VCaP (cell line): ENCODE data around the gene PMF1.

Experiments used
- H3K27ac ChIP-seq: fragments of 450-650 bp; 2 replicates; pipeline ENCODE4 v1.5.1; 2017
- CTCF ChIP-seq: fragments of 450-650 bp; conservative IDR thresholded peaks from 2 replicates; pipeline ENCODE4 v1.5.1; 2017; ENCODE audit warnings: mild to moderate bottlenecking, moderate library complexity

The PMF1 gene

GRCh38 chr1:156232201-156232894, 19.5 kb downstream of the PMF1 start:
- no peak overlapping the region for H3K27ac ChIP-seq
- no peak for TF ChIP-seq CTCF

GRCh38 chr1:156233426-156234127, 20.8 kb downstream of the PMF1 start:
- TF ChIP-seq CTCF: no peak
- no peak overlapping the region for H3K27ac ChIP-seq

- H3K27ac ChIP-seq: no peak overlapping the region
- no peak for TF ChIP-seq CTCF
These were observed 23.4 kb downstream of the PMF1 start for GRCh38 chr1:156236164-156236563.

GRCh38 chr1:156238248-156238647, 25.4 kb downstream of the PMF1 start:
- no peak overlapping the region for H3K27ac ChIP-seq
- TF ChIP-seq CTCF: no peak

- H3K27ac ChIP-seq: no peak overlapping the region
These were observed 28.6 kb downstream of the PMF1 start for GRCh38 chr1:156241311-156241811.

GRCh38 chr1:156241926-156242325, 29.1 kb downstream of the PMF1 start, which contains the start of gene BGLAP:
Gene BGLAP, plus strand, starts transcription at chr1:156242184. Its CDS starts 48 bp downstream, at chr1:156242232.
- no peak for TF ChIP-seq CTCF
- no peak within 1 kb of the TSS for H3K27ac ChIP-seq

More at GRCh38 chr1:156241311-156241811, 28.6 kb downstream of the PMF1 start:
- no peak for TF ChIP-seq CTCF

GRCh38 chr1:156242738-156243137, 29.9 kb downstream of the PMF1 start:
- no peak overlapping the region for H3K27ac ChIP-seq
- TF ChIP-seq CTCF: no peak
